ENCODE measurements around the gene TSC1. TPM values are rescaled to one million over a fixed set of nuclear protein-coding genes. Genes with fewer than 3 reads are reported as not detected.
A peak's percentile ranks its signal among the peaks of the same experiment; 100 is the strongest.

The TSC1 gene
- total RNA-seq, 2 experiments from 2014 or later = 30.0 to 31.0 TPM

- Mint-ChIP-seq H3K27ac (peak within 1 kb of the TSS; percentile 76), H3K36me3 (ENCODE audit: low read depth) (no peaks in the 10 kb centered on the region), H3K9me3 (no peaks in the 10 kb centered on the region), H3K27me3 (peaks cover 18% of the 10 kb centered on the region), H3K4me3 (peak within 1 kb of the TSS; percentile 78), H3K4me1 (peaks cover 38% of the 10 kb centered on the region)
- ChIA-PET POLR2A (interaction anchor here (1.4 to 2.6 kb wide), 5 partner anchors 11 to 208 kb away, joined by 5 to 11 read pairs (median 6); partner anchors contain the start of genes DDX31, GTF3C4 and TSC1), CTCF (no interaction called here)
- peak; percentile 79 for DNase-seq
Observed at GRCh38 chr9:132877824-132878694, 66.4 kb downstream of the TSC1 start, which contains the start of gene AK8. Gene AK8 (minus strand): TSS chr9:132878284. CDS start chr9:132878255, 29 bp downstream.

GRCh38 chr9:132877458-132877823 lies 67.0 kb downstream of the TSC1 start:
- no peak for DNase-seq
- CTCF ChIA-PET = no interaction called here
- POLR2A ChIA-PET = interaction anchor here (1.5 kb wide), 1 partner anchor 67 kb away, joined by 10 read pairs; the partner anchor contains the start of gene TSC1
- Mint-ChIP-seq H3K4me1 (peaks cover 32% of the 10 kb centered on the region), H3K27ac (no peak overlapping the region), H3K27me3 (peaks cover 18% of the 10 kb centered on the region), H3K4me3 (peak overlapping the region; percentile 58), H3K9me3 (no peaks in the 10 kb centered on the region), H3K36me3 (ENCODE audit: low read depth) (no peaks in the 10 kb centered on the region)

GRCh38 chr9:132876849-132877248 lies 67.6 kb downstream of the TSC1 start:
- DNase-seq = no peak
- Mint-ChIP-seq H3K27me3 (peaks cover 18% of the 10 kb centered on the region), H3K36me3 (ENCODE audit: low read depth) (no peaks in the 10 kb centered on the region), H3K9me3 (no peaks in the 10 kb centered on the region), H3K27ac (no peak overlapping the region), H3K4me3 (peak overlapping the region; percentile 58), H3K4me1 (peaks cover 26% of the 10 kb centered on the region)
- CTCF ChIA-PET = interaction anchor here (1.2 kb wide), 1 partner anchor 26 kb away, joined by 3 read pairs; no protein-coding TSS in a partner anchor
- POLR2A ChIA-PET = interaction anchor here (1.5 kb wide), 1 partner anchor 68 kb away, joined by 10 read pairs; the partner anchor contains the start of gene TSC1

GRCh38 chr9:132875159-132875558 lies 69.3 kb downstream of the TSC1 start:
- no peak for DNase-seq
- Mint-ChIP-seq H3K36me3 (ENCODE audit: low read depth) (no peaks in the 10 kb centered on the region), H3K27ac (no peak overlapping the region), H3K4me3 (no peak overlapping the region), H3K27me3 (peaks cover 25% of the 10 kb centered on the region), H3K9me3 (no peaks in the 10 kb centered on the region), H3K4me1 (peaks cover 20% of the 10 kb centered on the region)
- CTCF ChIA-PET = no interaction called here
- POLR2A ChIA-PET = no interaction called here

GRCh38 chr9:132873403-132873802 lies 71.0 kb downstream of the TSC1 start:
- no peaks in the 10 kb centered on the region for H3K9me3 Mint-ChIP-seq
- H3K27ac Mint-ChIP-seq = no peak overlapping the region
- peaks cover 7% of the 10 kb centered on the region for H3K4me1 Mint-ChIP-seq
- DNase-seq = no peak
- peaks cover 27% of the 10 kb centered on the region for H3K27me3 Mint-ChIP-seq
- ChIA-PET POLR2A (interaction anchor here (1.0 to 1.1 kb wide), 2 partner anchors 21 to 25 kb away, joined by 3 to 4 read pairs; no protein-coding TSS in a partner anchor), CTCF (interaction anchor here (1.2 to 1.3 kb wide), 2 partner anchors 25 to 28 kb away, joined by 3 to 4 read pairs; no protein-coding TSS in a partner anchor)
- peak overlapping the region; percentile 38 for H3K4me3 Mint-ChIP-seq
- H3K36me3 Mint-ChIP-seq (ENCODE audit: low read depth) = no peaks in the 10 kb centered on the region

- no peaks in the 10 kb centered on the region for H3K9me3 Mint-ChIP-seq
- H3K4me3 Mint-ChIP-seq = no peak overlapping the region
- H3K36me3 Mint-ChIP-seq (ENCODE audit: low read depth) = no peaks in the 10 kb centered on the region
- peaks cover 25% of the 10 kb centered on the region for H3K27me3 Mint-ChIP-seq
- H3K27ac Mint-ChIP-seq = no peak overlapping the region
- ChIA-PET CTCF (no interaction called here), POLR2A (no interaction called here)
- no peak for DNase-seq
- peaks cover 7% of the 10 kb centered on the region for H3K4me1 Mint-ChIP-seq
Observed at GRCh38 chr9:132869266-132869665, 75.2 kb downstream of the TSC1 start.

GRCh38 chr9:132866898-132867297 lies 77.5 kb downstream of the TSC1 start:
- H3K27me3 Mint-ChIP-seq = peaks cover 23% of the 10 kb centered on the region
- no peaks in the 10 kb centered on the region for H3K4me1 Mint-ChIP-seq
- no peaks in the 10 kb centered on the region for H3K9me3 Mint-ChIP-seq
- no peak overlapping the region for H3K4me3 Mint-ChIP-seq
- H3K27ac Mint-ChIP-seq = no peak overlapping the region
- POLR2A ChIA-PET = interaction anchor here (1.6 kb wide), 1 partner anchor 12 kb away, joined by 5 read pairs; the partner anchor contains the start of genes AK8 and SPACA9
- no peak for DNase-seq
- H3K36me3 Mint-ChIP-seq (ENCODE audit: low read depth) = no peaks in the 10 kb centered on the region
- CTCF ChIA-PET = interaction anchor here (1.1 kb wide), 1 partner anchor 155 kb away, joined by 3 read pairs; no protein-coding TSS in a partner anchor

- POLR2A ChIA-PET = no interaction called here
- Mint-ChIP-seq H3K27me3 (peaks cover 21% of the 10 kb centered on the region), H3K36me3 (ENCODE audit: low read depth) (no peaks in the 10 kb centered on the region), H3K27ac (no peak overlapping the region), H3K4me1 (no peaks in the 10 kb centered on the region), H3K4me3 (no peak overlapping the region), H3K9me3 (no peaks in the 10 kb centered on the region)
- DNase-seq = no peak
- CTCF ChIA-PET = no interaction called here
Observed at GRCh38 chr9:132864691-132865090, 79.7 kb downstream of the TSC1 start.

- no peak for DNase-seq
- Mint-ChIP-seq H3K9me3 (no peaks in the 10 kb centered on the region), H3K36me3 (ENCODE audit: low read depth) (no peaks in the 10 kb centered on the region), H3K27me3 (peaks cover 23% of the 10 kb centered on the region), H3K4me1 (no peaks in the 10 kb centered on the region), H3K27ac (no peak overlapping the region), H3K4me3 (no peak overlapping the region)
- ChIA-PET POLR2A (no interaction called here), CTCF (no interaction called here)
Observed at GRCh38 chr9:132864277-132864676, 80.1 kb downstream of the TSC1 start.

- H3K9me3 Mint-ChIP-seq = no peaks in the 10 kb centered on the region
- peaks cover 20% of the 10 kb centered on the region for H3K27me3 Mint-ChIP-seq
- no peak overlapping the region for H3K4me3 Mint-ChIP-seq
- no peaks in the 10 kb centered on the region for H3K4me1 Mint-ChIP-seq
- no peak overlapping the region for H3K27ac Mint-ChIP-seq
- no peaks in the 10 kb centered on the region for H3K36me3 Mint-ChIP-seq (ENCODE audit: low read depth)
- ChIA-PET POLR2A (no interaction called here), CTCF (interaction anchor here (0.9 kb wide), 1 partner anchor 64 kb away, joined by 5 read pairs; no protein-coding TSS in a partner anchor)
- no peak for DNase-seq
Observed at GRCh38 chr9:132863096-132863495, 81.3 kb downstream of the TSC1 start.

- Mint-ChIP-seq H3K36me3 (ENCODE audit: low read depth) (no peaks in the 10 kb centered on the region), H3K4me3 (no peak overlapping the region), H3K9me3 (no peaks in the 10 kb centered on the region), H3K27ac (no peak overlapping the region), H3K4me1 (no peaks in the 10 kb centered on the region), H3K27me3 (peaks cover 18% of the 10 kb centered on the region)
- POLR2A ChIA-PET = no interaction called here
- CTCF ChIA-PET = interaction anchor here (0.9 to 1.0 kb wide), 2 partner anchors 65 to 68 kb away, joined by 3 to 5 read pairs; no protein-coding TSS in a partner anchor
- no peak for DNase-seq
Observed at GRCh38 chr9:132862533-132862932, 81.9 kb downstream of the TSC1 start.

GRCh38 chr9:132861666-132862065 lies 82.8 kb downstream of the TSC1 start:
- ChIA-PET CTCF (interaction anchor here (1.0 kb wide), 1 partner anchor 69 kb away, joined by 3 read pairs; no protein-coding TSS in a partner anchor), POLR2A (no interaction called here)
- H3K9me3 Mint-ChIP-seq = no peaks in the 10 kb centered on the region
- H3K4me3 Mint-ChIP-seq = no peak overlapping the region
- no peaks in the 10 kb centered on the region for H3K36me3 Mint-ChIP-seq (ENCODE audit: low read depth)
- H3K27me3 Mint-ChIP-seq = peaks cover 16% of the 10 kb centered on the region
- H3K27ac Mint-ChIP-seq = no peak overlapping the region
- DNase-seq = no peak
- no peaks in the 10 kb centered on the region for H3K4me1 Mint-ChIP-seq

GRCh38 chr9:132858751-132859150 lies 85.7 kb downstream of the TSC1 start:
- no peak for DNase-seq
- Mint-ChIP-seq H3K9me3 (no peaks in the 10 kb centered on the region), H3K27ac (no peak overlapping the region), H3K27me3 (peaks cover 16% of the 10 kb centered on the region), H3K36me3 (ENCODE audit: low read depth) (no peaks in the 10 kb centered on the region), H3K4me1 (peaks cover 6% of the 10 kb centered on the region), H3K4me3 (no peak overlapping the region)
- POLR2A ChIA-PET = no interaction called here
- CTCF ChIA-PET = no interaction called here

Data from activated CD4-positive, alpha-beta memory T cell treated with anti-CD3 and anti-CD28 coated beads, Interleukin-2, amount 10 ng/mL, durations not matched to agents 7 days and 5 days (primary cell).